ENCODE measurements around the gene XKR7. TPM values are rescaled to one million over a fixed set of nuclear protein-coding genes. Genes with fewer than 3 reads are reported as not detected.

Gene XKR7
- total RNA-seq, 1 donor from 2014 or later, result 4.9 TPM

GRCh38 chr20:32019563-32020463 is 51.9 kb downstream of the XKR7 start:
- Mint-ChIP-seq H3K36me3 (ENCODE audit: low read depth) (no peaks in the 10 kb centered on the region), H3K9me3 (no peaks in the 10 kb centered on the region), H3K27ac (ENCODE audit: unreplicated experiment) (no peak overlapping the region), H3K27me3 (ENCODE audit: low read depth) (peaks cover 93% of the 10 kb centered on the region), H3K4me3 (peak overlapping the region; percentile 86), H3K4me1 (peaks cover 9% of the 10 kb centered on the region)
- TF ChIP-seq CTCF (conservative IDR thresholded peaks at IDR 0.05), result peak; percentile 12
- no peak for DNase-seq (ENCODE audit: low read depth, low spot score)

DNA sequence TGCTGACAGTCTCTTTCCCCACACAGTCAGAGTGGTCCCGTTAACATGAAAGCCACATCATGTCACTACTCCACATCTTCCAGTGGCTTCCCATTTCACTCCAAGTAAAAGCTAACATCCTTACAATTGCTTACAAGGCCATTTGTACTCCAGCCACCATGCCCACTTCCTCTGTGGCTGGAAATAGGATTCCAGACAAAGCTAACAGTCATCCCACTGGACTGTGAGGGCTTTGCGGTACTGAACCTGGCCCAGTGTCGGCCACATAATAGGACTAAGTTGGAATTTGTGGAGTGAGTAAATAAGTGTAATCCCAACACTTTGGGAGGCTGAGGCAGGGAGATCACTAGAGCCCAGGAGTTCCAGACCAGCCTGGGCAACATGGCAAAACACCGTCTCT is 53.1 kb downstream of the XKR7 start:
- TF ChIP-seq CTCF (conservative IDR thresholded peaks at IDR 0.05), result no peak
- H3K4me1 Mint-ChIP-seq, result peaks cover 9% of the 10 kb centered on the region
- no peaks in the 10 kb centered on the region for H3K36me3 Mint-ChIP-seq (ENCODE audit: low read depth)
- no peaks in the 10 kb centered on the region for H3K9me3 Mint-ChIP-seq
- peak overlapping the region; percentile 67 for H3K4me3 Mint-ChIP-seq
- DNase-seq (ENCODE audit: low read depth, low spot score), result no peak
- H3K27me3 Mint-ChIP-seq (ENCODE audit: low read depth), result peaks cover 93% of the 10 kb centered on the region
- H3K27ac Mint-ChIP-seq (ENCODE audit: unreplicated experiment), result no peak overlapping the region

GRCh38 chr20:32024683-32025295 is 56.8 kb downstream of the XKR7 start:
- H3K27me3 Mint-ChIP-seq (ENCODE audit: low read depth), result peaks cover 86% of the 10 kb centered on the region
- peaks cover 4% of the 10 kb centered on the region for H3K4me1 Mint-ChIP-seq
- no peak overlapping the region for H3K27ac Mint-ChIP-seq (ENCODE audit: unreplicated experiment)
- no peaks in the 10 kb centered on the region for H3K9me3 Mint-ChIP-seq
- DNase-seq (ENCODE audit: low read depth, low spot score), result no peak
- TF ChIP-seq CTCF (conservative IDR thresholded peaks at IDR 0.05), result no peak
- H3K4me3 Mint-ChIP-seq, result no peak overlapping the region
- no peaks in the 10 kb centered on the region for H3K36me3 Mint-ChIP-seq (ENCODE audit: low read depth)

DNA sequence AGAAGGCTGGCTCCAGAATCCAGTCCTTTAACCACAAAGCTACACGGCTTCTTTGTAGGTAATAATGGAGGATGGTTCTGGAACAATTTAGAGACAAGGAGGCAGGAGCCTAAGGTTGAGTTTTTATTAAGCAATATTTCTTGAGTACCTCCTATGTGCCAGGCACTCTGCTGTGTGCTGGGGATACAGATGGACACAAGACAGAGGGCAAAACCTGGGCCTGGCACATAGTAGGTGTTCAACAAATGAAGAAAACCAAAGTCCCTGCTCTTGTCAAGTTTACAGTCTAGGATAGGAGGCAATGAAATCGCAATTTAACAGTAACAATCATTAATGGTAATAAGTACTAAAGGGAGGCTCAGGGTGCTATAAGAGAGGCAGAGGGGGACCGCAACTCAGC is 59.7 kb downstream of the XKR7 start:
- H3K27ac Mint-ChIP-seq (ENCODE audit: unreplicated experiment), result no peak overlapping the region
- peaks cover 83% of the 10 kb centered on the region for H3K27me3 Mint-ChIP-seq (ENCODE audit: low read depth)

More for the DNA sequence above, 59.7 kb downstream of the XKR7 start:
- no peaks in the 10 kb centered on the region for H3K4me1 Mint-ChIP-seq
- H3K36me3 Mint-ChIP-seq (ENCODE audit: low read depth), result no peaks in the 10 kb centered on the region
- no peak for TF ChIP-seq CTCF (conservative IDR thresholded peaks at IDR 0.05)
- H3K4me3 Mint-ChIP-seq, result no peak overlapping the region
- DNase-seq (ENCODE audit: low read depth, low spot score), result no peak
- no peaks in the 10 kb centered on the region for H3K9me3 Mint-ChIP-seq
